Coronary artery (tissue), 2 donors: Measurements from ENCODE around the gene FYTTD1.
"Not testable (repeated sequence)": the region's sequence is repeated elsewhere in the genome, so short reads cannot be mapped to it uniquely, and the experiment has no call there.

ENCODE experiments used
- DNase-seq: peaks from one replicate; pipeline ENCODE4 v3.0.0-alpha.2; 2017; ENCODE audit warnings: low spot score
- H3K27ac ChIP-seq, 2 donors: fragments of 200-600 bp; sonication (generic); one replicate each; pipeline ENCODE4 v1.5.1; 2016 to 2019
- H3K4me3 ChIP-seq: fragments of 200-600 bp; sonication (generic); 2 replicates; pipeline ENCODE4 v1.5.1; 2016; ENCODE audit warnings: mild to moderate bottlenecking, moderate library complexity
- CTCF ChIP-seq: fragments of 200-600 bp; sonication (generic); IDR thresholded peaks from one replicate; pipeline ENCODE4 v1.5.1; 2019; ENCODE audit warnings: antibody characterized with exemption

The FYTTD1 gene

GRCh38 chr3:197749601-197750395, at the start of gene FYTTD1:
Gene FYTTD1, plus strand, starts transcription at chr3:197749883. Its CDS starts 89 bp downstream, at chr3:197749972.
- no peak for TF ChIP-seq CTCF
- Histone ChIP-seq H3K27ac (peak within 1 kb of the TSS; percentile 92 to 99), H3K4me3 (peak within 1 kb of the TSS; percentile 97)
- DNase-seq = peak; percentile 92

- no peak for DNase-seq
- H3K4me3 ChIP-seq = no peak overlapping the region
- no peak for TF ChIP-seq CTCF
- peak overlapping the region in 1 of 2 donors; percentile 20 for H3K27ac ChIP-seq
Observed at GRCh38 chr3:197700095-197700494, 49.6 kb upstream of the FYTTD1 start.

- no peak for DNase-seq
- Histone ChIP-seq H3K27ac (no peak overlapping the region), H3K4me3 (no peak overlapping the region)
- TF ChIP-seq CTCF = no peak
Observed at GRCh38 chr3:197701841-197702240, 47.8 kb upstream of the FYTTD1 start.

- Histone ChIP-seq H3K4me3 (no peak overlapping the region), H3K27ac (no peak overlapping the region)
- no peak for TF ChIP-seq CTCF
- no peak for DNase-seq
Observed at GRCh38 chr3:197706658-197707057, 43.0 kb upstream of the FYTTD1 start.

- TF ChIP-seq CTCF = no peak
- no peak for DNase-seq
- H3K4me3 ChIP-seq = no peak overlapping the region
- no peak overlapping the region for H3K27ac ChIP-seq
Observed at GRCh38 chr3:197709135-197709534, 40.5 kb upstream of the FYTTD1 start.

- DNase-seq = not testable (repeated sequence)
- peak overlapping the region in 1 of 2 donors; percentile 18 for H3K27ac ChIP-seq
Observed at GRCh38 chr3:197710965-197711364, 38.7 kb upstream of the FYTTD1 start.

GRCh38 chr3:197711973-197712707, 37.5 kb upstream of the FYTTD1 start:
- TF ChIP-seq CTCF = no peak
- Histone ChIP-seq H3K27ac (peak overlapping the region; percentile 77 to 88), H3K4me3 (peak overlapping the region; percentile 61)
- peak; percentile 91 for DNase-seq

More at GRCh38 chr3:197710965-197711364, 38.7 kb upstream of the FYTTD1 start:
- H3K4me3 ChIP-seq = not testable (repeated sequence)
